Thyroid gland (tissue), 4 donors: ENCODE data around the gene SIL1.

Source experiments
- CTCF ChIP-seq, 6 experiments: fragments of 200-600 bp in 3 of 6; fragments of 450-650 bp in 3 of 6; sonication (generic) in 3 of 6; IDR thresholded peaks; one replicate each; pipeline ENCODE4 v1.5.1; 2016 to 2019; ENCODE audit warnings: antibody characterized with exemption in 6 of 6, mild to moderate bottlenecking in 2 of 6, inconsistent platforms in 1 of 6, moderate library complexity in 1 of 6
- POLR2A ChIP-seq, 2 donors: fragments of 450-650 bp; IDR thresholded peaks; one replicate each; pipeline ENCODE4 v1.6.1; 2017; ENCODE audit warnings: antibody characterized with exemption in 2 of 2, mild to moderate bottlenecking in 2 of 2, moderate library complexity in 1 of 2

- TF ChIP-seq CTCF (IDR thresholded peaks at IDR 0.05) (no peak), POLR2A (IDR thresholded peaks at IDR 0.05) (no peak)
Measured at GRCh38 chr5:138925090-138925635, 273.0 kb downstream of the SIL1 start.
